ENCODE measurements around the gene GAPVD1. TPM values are rescaled to one million over a fixed set of nuclear protein-coding genes. Genes with fewer than 3 reads are reported as not detected.

GAPVD1 gene
- total RNA-seq, 2 experiments from 2014 or later, result 29.6 to 44.5 TPM

GRCh38 chr9:125355601-125356000, 94.0 kb downstream of the GAPVD1 start:
- H3K79me2 ChIP-seq (ENCODE audit: insufficient read depth, low read depth, low read length), result no peaks in the 10 kb centered on the region
- no peaks in the 10 kb centered on the region for H4K20me1 ChIP-seq (ENCODE audit: insufficient read depth, low read length)
- H3K36me3 ChIP-seq (ENCODE audit: insufficient read depth, low read length), result peaks cover 86% of the 10 kb centered on the region
- H3K9me2 ChIP-seq (ENCODE audit: insufficient read depth, low read length), result no peaks in the 10 kb centered on the region
- CTCF ChIA-PET (ENCODE audit: unreplicated experiment), result no interaction called here
- no peak for TF ChIP-seq CTCF (conservative IDR thresholded peaks at IDR 0.05; ENCODE audit: low read length)
- no peak for DNase-seq (ENCODE audit: low spot score)
- no peak overlapping the region for H3K4me3 ChIP-seq (ENCODE audit: low read depth, low read length, poor library complexity, severe bottlenecking)
- no peak overlapping the region for H3K27ac ChIP-seq (ENCODE audit: low read depth, low read length, poor library complexity, severe bottlenecking)
- no peak overlapping the region for H2AFZ ChIP-seq (ENCODE audit: low read length)
- peaks cover 16% of the 10 kb centered on the region for H3K9me3 ChIP-seq (ENCODE audit: low read length)
- no TSS peak for BruUV-seq (replicated peaks)
- POLR2A ChIA-PET, result interaction anchor here (0.8 kb wide), 1 partner anchor 10 kb away, joined by 4 read pairs; no protein-coding TSS in a partner anchor
- no peaks in the 10 kb centered on the region for H3K4me1 ChIP-seq (ENCODE audit: insufficient read depth, low read length, poor library complexity, severe bottlenecking)
- intact Hi-C loops (cut with micrococcal nuclease; ENCODE audit: unreplicated experiment), result no loop called here
- no peak overlapping the region for H3K4me2 ChIP-seq (ENCODE audit: low read length)

DNA sequence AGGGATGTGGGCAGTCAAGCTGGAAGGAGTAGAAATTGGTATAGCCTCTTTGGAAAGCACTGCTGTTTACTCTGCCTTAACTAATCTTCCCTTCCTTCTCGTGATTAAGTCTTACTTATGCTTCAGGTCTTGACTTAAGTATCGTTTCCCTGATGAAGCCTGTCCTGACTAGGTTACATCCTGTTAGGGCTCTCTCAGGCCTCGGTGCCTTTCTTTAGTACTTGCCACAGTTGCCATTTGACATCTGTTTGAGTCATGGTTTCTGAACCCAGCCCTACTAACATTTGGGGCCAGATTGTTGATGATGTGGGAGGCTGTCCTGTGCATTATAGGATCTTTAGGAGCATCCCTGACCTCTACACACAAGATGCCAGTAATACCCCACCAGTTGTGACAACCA, 94.4 kb downstream of the GAPVD1 start:
- no TSS peak for BruUV-seq (replicated peaks)
- CTCF ChIA-PET (ENCODE audit: unreplicated experiment), result no interaction called here

DNA sequence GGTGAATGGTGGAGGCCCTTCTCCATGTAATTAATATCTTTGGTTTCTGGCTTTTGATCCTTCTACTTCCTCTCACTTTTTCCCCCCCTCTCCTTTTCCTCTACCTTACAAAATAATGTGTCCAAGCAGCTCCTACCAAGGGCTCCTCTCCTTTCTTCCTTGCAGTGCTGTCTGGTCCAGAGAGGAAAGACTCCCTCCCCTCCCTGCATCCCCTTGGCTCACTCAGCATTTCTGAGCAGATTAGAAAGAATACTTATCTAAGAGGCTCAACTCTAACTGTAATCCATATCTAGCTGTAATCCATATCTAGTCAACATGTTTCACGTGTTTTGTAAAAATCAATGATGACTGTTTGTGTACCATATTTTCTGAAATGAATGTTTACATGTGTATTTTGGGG, 97.4 kb downstream of the GAPVD1 start:
- CTCF ChIA-PET (ENCODE audit: unreplicated experiment), result no interaction called here
- BruUV-seq (replicated peaks), result no TSS peak
- Histone ChIP-seq H3K4me2 (ENCODE audit: low read length) (no peak overlapping the region), H3K4me3 (ENCODE audit: low read depth, low read length, poor library complexity, severe bottlenecking) (no peak overlapping the region), H3K9me3 (ENCODE audit: low read length) (no peaks in the 10 kb centered on the region), H3K36me3 (ENCODE audit: insufficient read depth, low read length) (peaks cover 83% of the 10 kb centered on the region), H3K4me1 (ENCODE audit: insufficient read depth, low read length, poor library complexity, severe bottlenecking) (peaks cover 6% of the 10 kb centered on the region), H3K79me2 (ENCODE audit: insufficient read depth, low read depth, low read length) (no peaks in the 10 kb centered on the region), H3K9me2 (ENCODE audit: insufficient read depth, low read length) (no peaks in the 10 kb centered on the region), H4K20me1 (ENCODE audit: insufficient read depth, low read length) (no peaks in the 10 kb centered on the region), H2AFZ (ENCODE audit: low read length) (no peak overlapping the region), H3K27ac (ENCODE audit: low read depth, low read length, poor library complexity, severe bottlenecking) (no peak overlapping the region)
- POLR2A ChIA-PET, result interaction anchor here (0.6 to 2.0 kb wide), 3 partner anchors 16 to 514 kb away, joined by 5 read pairs; no protein-coding TSS in a partner anchor
- intact Hi-C loops (cut with micrococcal nuclease; ENCODE audit: unreplicated experiment), result no loop called here
- DNase-seq (ENCODE audit: low spot score), result no peak
- TF ChIP-seq CTCF (conservative IDR thresholded peaks at IDR 0.05; ENCODE audit: low read length), result no peak
- no peak for TF ChIP-seq EZH2phosphoT487 (IDR thresholded peaks at IDR 0.05; ENCODE audit: borderline replicate concordance, low read depth, low read length)

More for the DNA sequence above, 94.4 kb downstream of the GAPVD1 start:
- Histone ChIP-seq H3K4me3 (ENCODE audit: low read depth, low read length, poor library complexity, severe bottlenecking) (no peak overlapping the region), H2AFZ (ENCODE audit: low read length) (no peak overlapping the region), H3K4me2 (ENCODE audit: low read length) (no peak overlapping the region), H3K4me1 (ENCODE audit: insufficient read depth, low read length, poor library complexity, severe bottlenecking) (no peaks in the 10 kb centered on the region), H3K79me2 (ENCODE audit: insufficient read depth, low read depth, low read length) (no peaks in the 10 kb centered on the region), H4K20me1 (ENCODE audit: insufficient read depth, low read length) (no peaks in the 10 kb centered on the region), H3K36me3 (ENCODE audit: insufficient read depth, low read length) (peaks cover 86% of the 10 kb centered on the region), H3K27ac (ENCODE audit: low read depth, low read length, poor library complexity, severe bottlenecking) (no peak overlapping the region), H3K9me3 (ENCODE audit: low read length) (peaks cover 12% of the 10 kb centered on the region), H3K9me2 (ENCODE audit: insufficient read depth, low read length) (no peaks in the 10 kb centered on the region)
- POLR2A ChIA-PET, result interaction anchor here (0.8 kb wide), 1 partner anchor 10 kb away, joined by 4 read pairs; no protein-coding TSS in a partner anchor
- intact Hi-C loops (cut with micrococcal nuclease; ENCODE audit: unreplicated experiment), result no loop called here
- no peak for DNase-seq (ENCODE audit: low spot score)
- TF ChIP-seq EZH2phosphoT487 (IDR thresholded peaks at IDR 0.05; ENCODE audit: borderline replicate concordance, low read depth, low read length) (no peak), CTCF (conservative IDR thresholded peaks at IDR 0.05; ENCODE audit: low read length) (no peak)

Data from OCI-LY7 (cell line).